Mammary epithelial cell (primary cell): ENCODE measurements around the gene GTPBP6.
"Not testable (repeated sequence)": the region's sequence is repeated elsewhere in the genome, so short reads cannot be mapped to it uniquely, and the experiment has no call there.

Experiments
- CTCF ChIP-seq, 2 donors: IDR thresholded peaks in 1 of 2; conservative IDR thresholded peaks in 1 of 2; 2 replicates each; pipeline ENCODE4 v1.5.1; 2011 to 2012; ENCODE audit warnings: inconsistent platforms in 2 of 2, low read length in 2 of 2, mild to moderate bottlenecking in 2 of 2, control low read depth in 1 of 2, low read depth in 1 of 2; ENCODE audit not compliant: insufficient read depth in 1 of 2; ENCODE audit errors: extremely low read depth in 1 of 2
- EZH2 ChIP-seq: IDR thresholded peaks from 2 replicates; pipeline ENCODE4 v1.6.1; 2012; ENCODE audit warnings: low read length, inconsistent platforms, borderline replicate concordance

GRCh38 chrX:282000-282681, 36.5 kb downstream of the GTPBP6 start:
- not testable (repeated sequence) for TF ChIP-seq CTCF (conservative IDR thresholded peaks at IDR 0.05 in 1 of 2, IDR thresholded peaks at IDR 0.05 in 1 of 2; ENCODE audit: extremely low read depth in 1 of 2, insufficient read depth in 1 of 2, low read depth in 1 of 2, low read length in 2 of 2); EZH2
